RWPE2 (cell line): ENCODE data around the gene ITGAD.

Experiments used
- ATAC-seq: fragments of 200-7000 bp; cut with Tn5 transposase; 3 replicates; pipeline ENCODE4 v1.9.1; 2021; ENCODE audit warnings: low read depth
- DNase-seq: peaks from one replicate; pipeline ENCODE4 v3.0.0-alpha.2; 2020; ENCODE audit warnings: low spot score
- H3K27ac ChIP-seq: fragments of 450-650 bp; 2 replicates; pipeline ENCODE4 v1.5.1; 2017; ENCODE audit warnings: mild to moderate bottlenecking; ENCODE audit not compliant: poor library complexity, severe bottlenecking
- H3K27me3 ChIP-seq: fragments of 250-450 bp; sonication (Bioruptor Pico); 2 replicates; pipeline ENCODE4 v1.5.1; 2021; ENCODE audit warnings: mild to moderate bottlenecking, moderate library complexity; ENCODE audit not compliant: insufficient read depth, poor library complexity, severe bottlenecking
- H3K36me3 ChIP-seq: fragments of 250-450 bp; sonication (Bioruptor Pico); 2 replicates; pipeline ENCODE4 v1.5.1; 2020; ENCODE audit warnings: low read depth, mild to moderate bottlenecking, moderate library complexity
- H3K4me1 ChIP-seq: fragments of 250-450 bp; sonication (Bioruptor Pico); 2 replicates; pipeline ENCODE4 v1.5.1; 2021; ENCODE audit warnings: mild to moderate bottlenecking, moderate library complexity; ENCODE audit not compliant: insufficient read depth, poor library complexity, severe bottlenecking
- H3K4me3 ChIP-seq: fragments of 250-450 bp; sonication (Bioruptor Pico); 2 replicates; pipeline ENCODE4 v1.5.1; 2021; ENCODE audit warnings: mild to moderate bottlenecking, moderate library complexity; ENCODE audit not compliant: severe bottlenecking
- H3K9me3 ChIP-seq: fragments of 250-450 bp; sonication (Bioruptor Pico); 2 replicates; pipeline ENCODE4 v1.5.1; 2021; ENCODE audit warnings: mild to moderate bottlenecking, moderate library complexity; ENCODE audit not compliant: severe bottlenecking
- TF ChIP-seq, protein P1 (sequence below): fragments of 450-650 bp; IDR thresholded peaks from one replicate; pipeline ENCODE4 v1.5.1; 2017; ENCODE audit warnings: mild to moderate bottlenecking, moderate library complexity; ENCODE audit not compliant: poor library complexity, severe bottlenecking

The ITGAD gene

GRCh38 chr16:31465788-31466370 is 72.7 kb downstream of the ITGAD start:
- Histone ChIP-seq H3K36me3 (0 out of 2 replicates have a peak, but pooled peaks cover 3% of the 10 kb centered on the region), H3K4me3 (no peak overlapping the region), H3K9me3 (no peaks in the 10 kb centered on the region), H3K27ac (no peak overlapping the region), H3K4me1 (peaks cover 3% of the 10 kb centered on the region), H3K27me3 (no peaks in the 10 kb centered on the region)
- no peak for DNase-seq
- TF ChIP-seq, protein P1, sequence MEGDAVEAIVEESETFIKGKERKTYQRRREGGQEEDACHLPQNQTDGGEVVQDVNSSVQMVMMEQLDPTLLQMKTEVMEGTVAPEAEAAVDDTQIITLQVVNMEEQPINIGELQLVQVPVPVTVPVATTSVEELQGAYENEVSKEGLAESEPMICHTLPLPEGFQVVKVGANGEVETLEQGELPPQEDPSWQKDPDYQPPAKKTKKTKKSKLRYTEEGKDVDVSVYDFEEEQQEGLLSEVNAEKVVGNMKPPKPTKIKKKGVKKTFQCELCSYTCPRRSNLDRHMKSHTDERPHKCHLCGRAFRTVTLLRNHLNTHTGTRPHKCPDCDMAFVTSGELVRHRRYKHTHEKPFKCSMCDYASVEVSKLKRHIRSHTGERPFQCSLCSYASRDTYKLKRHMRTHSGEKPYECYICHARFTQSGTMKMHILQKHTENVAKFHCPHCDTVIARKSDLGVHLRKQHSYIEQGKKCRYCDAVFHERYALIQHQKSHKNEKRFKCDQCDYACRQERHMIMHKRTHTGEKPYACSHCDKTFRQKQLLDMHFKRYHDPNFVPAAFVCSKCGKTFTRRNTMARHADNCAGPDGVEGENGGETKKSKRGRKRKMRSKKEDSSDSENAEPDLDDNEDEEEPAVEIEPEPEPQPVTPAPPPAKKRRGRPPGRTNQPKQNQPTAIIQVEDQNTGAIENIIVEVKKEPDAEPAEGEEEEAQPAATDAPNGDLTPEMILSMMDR: no peak
- ATAC-seq: no peak

- H3K27me3 ChIP-seq: no peaks in the 10 kb centered on the region
- no peaks in the 10 kb centered on the region for H3K9me3 ChIP-seq
- TF ChIP-seq, protein P1: no peak
- peaks cover 7% of the 10 kb centered on the region for H3K4me1 ChIP-seq
- H3K27ac ChIP-seq: no peak overlapping the region
- ATAC-seq (no peak), DNase-seq (no peak)
- H3K36me3 ChIP-seq: 0 out of 2 replicates have a peak, but pooled peaks cover 3% of the 10 kb centered on the region
- no peak overlapping the region for H3K4me3 ChIP-seq
These were observed 73.3 kb downstream of the ITGAD start for GRCh38 chr16:31466381-31466841.

- TF ChIP-seq, protein P1: no peak
- no peaks in the 10 kb centered on the region for H3K27me3 ChIP-seq
- DNase-seq: no peak
- H3K36me3 ChIP-seq: 0 out of 2 replicates have a peak, but pooled peaks cover 3% of the 10 kb centered on the region
- no peaks in the 10 kb centered on the region for H3K9me3 ChIP-seq
- ATAC-seq: no peak
- H3K4me3 ChIP-seq: no peak overlapping the region
- peaks cover 9% of the 10 kb centered on the region for H3K4me1 ChIP-seq
- no peak overlapping the region for H3K27ac ChIP-seq
These were observed 74.1 kb downstream of the ITGAD start for GRCh38 chr16:31467151-31467773.

- peaks cover 9% of the 10 kb centered on the region for H3K4me1 ChIP-seq
- no peak overlapping the region for H3K27ac ChIP-seq
- DNase-seq (no peak), ATAC-seq (no peak)
- no peaks in the 10 kb centered on the region for H3K9me3 ChIP-seq
- H3K4me3 ChIP-seq: no peak overlapping the region
- TF ChIP-seq, protein P1: no peak
- no peaks in the 10 kb centered on the region for H3K27me3 ChIP-seq
- 0 out of 2 replicates have a peak, but pooled peaks cover 3% of the 10 kb centered on the region for H3K36me3 ChIP-seq
These were observed 74.7 kb downstream of the ITGAD start for GRCh38 chr16:31467858-31468257.

DNA sequence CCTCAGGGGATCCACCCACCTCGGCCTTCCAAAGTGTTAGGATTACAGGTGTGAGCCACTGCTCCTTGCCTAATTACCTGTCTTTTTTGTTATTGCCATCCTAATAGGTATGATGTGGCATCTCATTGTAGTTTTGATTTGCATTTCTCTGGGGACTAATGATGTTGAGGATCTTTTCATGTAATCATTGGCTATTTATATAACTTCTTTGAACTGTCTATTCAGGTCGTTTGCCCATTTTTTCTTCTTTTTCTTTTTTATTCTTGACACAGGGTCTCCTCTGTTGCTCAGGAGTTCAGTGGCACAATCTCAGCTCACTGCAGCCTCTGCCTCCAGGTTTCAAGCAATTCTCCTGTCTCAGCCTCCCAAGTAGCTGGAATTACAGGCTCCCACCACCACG is 77.5 kb downstream of the ITGAD start:
- DNase-seq (no peak), ATAC-seq (no peak)
- Histone ChIP-seq H3K4me3 (no peak overlapping the region), H3K27ac (peak overlapping the region; percentile 92), H3K9me3 (no peaks in the 10 kb centered on the region), H3K4me1 (peaks cover 9% of the 10 kb centered on the region), H3K27me3 (no peaks in the 10 kb centered on the region), H3K36me3 (peaks cover 26% of the 10 kb centered on the region)
- TF ChIP-seq, protein P1: no peak
